Ureter (tissue), 1 donor: ENCODE results near the gene RHBDD1. TPM values are rescaled to one million over a fixed set of nuclear protein-coding genes. Genes with fewer than 3 reads are reported as not detected.

ENCODE experiments used
- DNase-seq: peaks from one replicate; pipeline ENCODE4 v3.0.0-alpha.2; 2020; ENCODE audit warnings: low spot score
- total RNA-seq: library from RNA; stranded (reverse); gene quantifications from one replicate; pipeline ENCODE4 v1.2.4, GENCODE V29; 2023
- donor health status: DM: yes; HTN: yes; CAD: no.

The RHBDD1 gene
- total RNA-seq, 1 donor from 2014 or later: 78.5 TPM

- DNase-seq: no peak
Observed at GRCh38 chr2:227031379-227031778, 195.5 kb downstream of the RHBDD1 start.

GRCh38 chr2:227033471-227034148, 197.8 kb downstream of the RHBDD1 start:
- DNase-seq: no peak

- DNase-seq: no peak
Observed at GRCh38 chr2:227035711-227036367, 200.0 kb downstream of the RHBDD1 start.

- no peak for DNase-seq
Observed at GRCh38 chr2:227036527-227036926, 200.7 kb downstream of the RHBDD1 start.

GRCh38 chr2:227038550-227039189, 202.8 kb downstream of the RHBDD1 start:
- no peak for DNase-seq

- DNase-seq: no peak
Observed at GRCh38 chr2:227043981-227044380, 208.1 kb downstream of the RHBDD1 start.

Other genes starting within 250 kb of the RHBDD1 start
- gene IRS1, start 36.2 kb upstream of the RHBDD1 start, total RNA-seq: 40.0 TPM